Common myeloid progenitor, CD34-positive (primary cell): ENCODE measurements around the gene CUTA.

ENCODE experiments used
- CTCF ChIA-PET: fragments of 350-600 bp; sonication (Branson Sonifier 250); formaldehyde crosslinking; loops from one replicate; lab custom pipeline; 2021; ENCODE audit warnings: antibody characterized with exemption; lab: Charles Lee
- POLR2A ChIA-PET: fragments of 350-600 bp; sonication (Branson Sonifier 250); formaldehyde crosslinking; loops from one replicate; lab custom pipeline; 2021; ENCODE audit warnings: antibody characterized with exemption; lab: Charles Lee
- DNase-seq, 3 donors: peaks; one replicate each; pipeline versions ENCODE4 v3.0.0 to v3.0.0-alpha.2; 2013
- H3K27ac ChIP-seq, 2 experiments: 1 replicate in 1 of 2; 2 replicates in 1 of 2; pipeline ENCODE4 v1.7.0; 2013; ENCODE audit warnings: inconsistent platforms in 2 of 2, low read length in 2 of 2, mild to moderate bottlenecking in 2 of 2, low read depth in 1 of 2, moderate library complexity in 1 of 2; ENCODE audit not compliant: severe bottlenecking in 2 of 2, insufficient read depth in 1 of 2, poor library complexity in 1 of 2
- H3K27me3 ChIP-seq, 5 experiments: replicated peaks in 2 of 5; 1 replicate in 3 of 5; 2 replicates in 2 of 5; pipeline versions ENCODE4 v1.6.1 to v1.7.0; 2013; ENCODE audit warnings: low read length in 4 of 5, mild to moderate bottlenecking in 2 of 5, moderate library complexity in 2 of 5, inconsistent platforms in 1 of 5; ENCODE audit not compliant: insufficient read depth in 5 of 5, control insufficient read depth in 4 of 5
- H3K36me3 ChIP-seq, 4 experiments: 1 replicate in 2 of 4; 2 replicates in 2 of 4; pipeline versions ENCODE4 v1.6.1 to v1.7.0; 2013; ENCODE audit warnings: low read length in 3 of 4, control low read depth in 1 of 4, mild to moderate bottlenecking in 1 of 4; ENCODE audit not compliant: control insufficient read depth in 4 of 4, insufficient read depth in 4 of 4
- H3K4me1 ChIP-seq, 4 experiments: 1 replicate in 3 of 4; 2 replicates in 1 of 4; pipeline versions ENCODE4 v1.6.1 to v1.7.1; 2013; ENCODE audit warnings: low read length in 3 of 4, mild to moderate bottlenecking in 3 of 4, control low read depth in 1 of 4, inconsistent platforms in 1 of 4, moderate library complexity in 1 of 4; ENCODE audit not compliant: control insufficient read depth in 4 of 4, insufficient read depth in 4 of 4; ENCODE audit errors: control extremely low read depth in 1 of 4
- H3K4me3 ChIP-seq, 7 experiments: 1 replicate in 4 of 7; 2 replicates in 3 of 7; pipeline versions ENCODE4 v1.5.1 to v1.7.0; 2013; ENCODE audit warnings: mild to moderate bottlenecking in 7 of 7, low read length in 6 of 7, moderate library complexity in 6 of 7, inconsistent platforms in 2 of 7, low read depth in 2 of 7, control low read depth in 1 of 7; ENCODE audit not compliant: insufficient read depth in 4 of 7, control insufficient read depth in 1 of 7; ENCODE audit errors: extremely low read depth in 1 of 7
- H3K9me3 ChIP-seq, 5 experiments: 1 replicate in 4 of 5; 2 replicates in 1 of 5; pipeline versions ENCODE4 v1.6.1 to v1.7.1; 2013; ENCODE audit warnings: low read length in 4 of 5, mild to moderate bottlenecking in 2 of 5, inconsistent platforms in 1 of 5, low read depth in 1 of 5, moderate library complexity in 1 of 5; ENCODE audit not compliant: control insufficient read depth in 4 of 5, insufficient read depth in 2 of 5; ENCODE audit errors: control extremely low read depth in 1 of 5
- WGBS: methylation state at CpG from one replicate; pipeline ENCODE4 v1.1.5; 2013; ENCODE audit not compliant: insufficient coverage; 5-methylcytosine and 5-hydroxymethylcytosine counted together

Gene CUTA

DNA sequence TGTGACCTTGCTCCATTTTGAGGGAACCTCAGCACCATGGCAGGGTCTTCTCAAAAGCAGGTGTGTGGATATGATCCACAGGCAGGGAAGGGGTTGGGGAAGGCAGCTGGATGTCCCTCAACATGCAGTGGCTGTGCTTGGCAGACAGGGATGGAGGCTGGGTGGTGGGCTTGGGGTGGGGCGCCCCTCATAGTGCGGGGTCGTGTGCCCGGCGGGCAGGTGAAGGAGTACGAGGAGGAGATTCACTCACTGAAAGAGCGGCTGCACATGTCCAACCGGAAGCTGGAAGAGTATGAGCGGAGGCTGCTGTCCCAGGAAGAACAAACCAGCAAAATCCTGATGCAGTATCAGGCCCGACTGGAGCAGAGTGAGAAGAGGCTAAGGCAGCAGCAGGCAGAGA is 28.4 kb upstream of the CUTA start:
- Histone ChIP-seq H3K9me3 (no peaks in the 10 kb centered on the region), H3K36me3 (peaks cover 10 to 80% (median 49%) of the 10 kb centered on the region in 4 experiments), H3K4me3 (no peak overlapping the region), H3K4me1 (peaks cover 0 to 2% (median 0%) of the 10 kb centered on the region in 4 experiments), H3K27ac (no peak overlapping the region), H3K27me3 (no peaks in the 10 kb centered on the region)
- no peak for DNase-seq
- ChIA-PET CTCF (interaction anchor here (2.3 to 2.5 kb wide), 2 partner anchors 10 to 16 kb away, joined by 8 to 9 read pairs; no protein-coding TSS in a partner anchor), POLR2A (interaction anchor here (0.6 kb wide), 1 partner anchor 12 kb away, joined by 3 read pairs; no protein-coding TSS in a partner anchor)
- 96% methylated on average over 10 of the region's 10 CpGs for WGBS

- peaks cover 0 to 2% (median 0%) of the 10 kb centered on the region in 4 experiments for H3K4me1 ChIP-seq
- CTCF ChIA-PET: interaction anchor here (1.4 to 2.5 kb wide), 2 partner anchors 15 to 27 kb away, joined by 3 to 9 read pairs; partner anchors contain the start of gene CUTA
These were observed 27.3 kb upstream of the CUTA start for GRCh38 chr6:33445119-33445603.

GRCh38 chr6:33443619-33444504 is 26.0 kb upstream of the CUTA start:
- H3K4me1 ChIP-seq: no peaks in the 10 kb centered on the region
- no peak overlapping the region for H3K4me3 ChIP-seq
- ChIA-PET CTCF (interaction anchor here (1.4 to 2.5 kb wide), 2 partner anchors 14 to 26 kb away, joined by 3 to 9 read pairs; partner anchors contain the start of gene CUTA), POLR2A (interaction anchor here (0.5 kb wide), 1 partner anchor 100 kb away, joined by 4 read pairs; no protein-coding TSS in a partner anchor)
- peaks cover 11 to 88% (median 58%) of the 10 kb centered on the region in 4 experiments for H3K36me3 ChIP-seq
- no peaks in the 10 kb centered on the region for H3K9me3 ChIP-seq
- H3K27ac ChIP-seq: no peak overlapping the region
- H3K27me3 ChIP-seq: no peaks in the 10 kb centered on the region
- DNase-seq: no peak
- 91% methylated on average over 7 of the region's 18 CpGs for WGBS

More at GRCh38 chr6:33445119-33445603, 27.3 kb upstream of the CUTA start:
- Histone ChIP-seq H3K36me3 (peaks cover 11 to 87% (median 58%) of the 10 kb centered on the region in 4 experiments), H3K4me3 (no peak overlapping the region), H3K27me3 (no peaks in the 10 kb centered on the region), H3K27ac (no peak overlapping the region), H3K9me3 (no peaks in the 10 kb centered on the region)
- POLR2A ChIA-PET: no interaction called here
- 100% methylated on average over 3 of the region's 3 CpGs for WGBS
- DNase-seq: no peak

DNA sequence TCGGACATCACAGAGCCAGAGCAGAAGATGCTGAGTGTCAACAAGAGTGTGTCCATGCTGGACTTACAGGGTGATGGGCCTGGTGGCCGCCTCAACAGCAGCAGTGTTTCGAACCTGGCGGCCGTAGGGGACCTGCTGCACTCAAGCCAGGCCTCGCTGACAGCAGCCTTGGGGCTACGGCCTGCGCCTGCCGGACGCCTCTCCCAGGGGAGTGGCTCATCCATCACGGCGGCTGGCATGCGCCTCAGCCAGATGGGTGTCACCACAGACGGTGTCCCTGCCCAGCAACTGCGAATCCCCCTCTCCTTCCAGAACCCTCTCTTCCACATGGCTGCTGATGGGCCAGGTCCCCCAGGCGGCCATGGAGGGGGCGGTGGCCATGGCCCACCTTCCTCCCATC is 25.1 kb upstream of the CUTA start:
- no peaks in the 10 kb centered on the region for H3K4me1 ChIP-seq
- peaks cover 11 to 88% (median 61%) of the 10 kb centered on the region in 4 experiments for H3K36me3 ChIP-seq
- POLR2A ChIA-PET: no interaction called here
- H3K27me3 ChIP-seq: no peaks in the 10 kb centered on the region
- no peaks in the 10 kb centered on the region for H3K9me3 ChIP-seq
- H3K4me3 ChIP-seq: no peak overlapping the region
- no peak for DNase-seq
- WGBS: 98% methylated on average over 11 of the region's 17 CpGs
- no peak overlapping the region for H3K27ac ChIP-seq
- CTCF ChIA-PET: no interaction called here

DNA sequence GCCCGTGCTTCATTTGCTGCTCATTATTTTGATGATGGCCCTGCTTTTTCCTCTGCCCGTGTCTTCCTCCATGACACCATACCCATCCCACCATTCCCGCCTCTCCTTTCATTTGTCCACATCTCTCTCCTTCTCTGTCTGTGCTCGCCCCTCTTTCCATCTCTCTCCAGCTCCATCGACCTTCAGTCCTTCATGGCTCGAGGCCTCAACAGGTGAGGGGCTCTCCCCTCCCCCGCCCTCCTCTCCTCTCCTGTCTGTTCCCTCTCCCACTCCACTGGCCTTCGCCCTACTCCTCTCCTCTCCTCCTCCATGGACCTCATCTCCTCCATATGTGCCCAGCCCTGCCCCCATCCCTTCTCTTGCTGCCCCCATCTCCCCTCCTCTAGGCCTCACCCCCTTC is 24.4 kb upstream of the CUTA start:
- H3K4me3 ChIP-seq: no peak overlapping the region
- ChIA-PET CTCF (no interaction called here), POLR2A (no interaction called here)
- H3K9me3 ChIP-seq: no peaks in the 10 kb centered on the region
- no peak for DNase-seq
- no peaks in the 10 kb centered on the region for H3K4me1 ChIP-seq
- H3K27ac ChIP-seq: no peak overlapping the region
- 97% methylated on average over 8 of the region's 8 CpGs for WGBS
- no peaks in the 10 kb centered on the region for H3K27me3 ChIP-seq
- peaks cover 9 to 88% (median 64%) of the 10 kb centered on the region in 4 experiments for H3K36me3 ChIP-seq

DNA sequence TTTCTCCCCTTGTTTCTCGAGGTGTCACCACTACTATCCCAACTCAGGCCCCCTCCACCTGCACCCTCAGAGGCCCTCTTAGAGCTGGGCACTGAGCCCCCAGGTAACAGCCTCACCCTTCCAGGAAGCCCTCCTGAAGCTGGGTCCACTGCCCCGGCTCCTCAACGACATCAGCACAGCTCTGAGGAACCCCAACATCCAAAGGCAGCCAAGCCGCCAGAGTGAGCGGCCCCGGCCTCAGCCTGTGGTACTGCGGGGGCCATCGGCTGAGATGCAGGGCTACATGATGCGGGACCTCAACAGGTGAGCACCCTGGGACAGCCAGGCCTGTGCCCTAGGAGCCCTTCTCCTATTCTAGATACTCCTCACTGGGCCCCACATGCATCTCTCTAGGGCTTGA is 23.6 kb upstream of the CUTA start:
- H3K36me3 ChIP-seq: peaks cover 9 to 89% (median 64%) of the 10 kb centered on the region in 4 experiments
- no peak overlapping the region for H3K27ac ChIP-seq
- ChIA-PET POLR2A (no interaction called here), CTCF (interaction anchor here (0.9 to 1.1 kb wide), 3 partner anchors 8 to 12 kb away, joined by 3 to 4 read pairs (median 3); no protein-coding TSS in a partner anchor)
- H3K4me1 ChIP-seq: no peaks in the 10 kb centered on the region
- no peaks in the 10 kb centered on the region for H3K9me3 ChIP-seq
- H3K27me3 ChIP-seq: no peaks in the 10 kb centered on the region
- H3K4me3 ChIP-seq: no peak overlapping the region
- DNase-seq: no peak
- 96% methylated on average over 5 of the region's 9 CpGs for WGBS
